Heart left ventricle (tissue), 13 donors: ENCODE data around the gene FAM184A.

Experiments
- CTCF ChIP-seq, 12 donors: fragments of 200-600 bp; sonication (generic) in 4 of 12; IDR thresholded peaks; one replicate each; pipeline versions ENCODE4 v1.5.0 to v1.8.0; 2018 to 2022; ENCODE audit warnings: antibody characterized with exemption in 12 of 12, mild to moderate bottlenecking in 5 of 12
- POLR2A ChIP-seq, 2 donors: fragments of 450-650 bp; IDR thresholded peaks; one replicate each; pipeline ENCODE4 v1.6.1; 2017; ENCODE audit warnings: antibody characterized with exemption in 2 of 2, mild to moderate bottlenecking in 2 of 2, moderate library complexity in 2 of 2
- donor health status: ischemic (EF 13 %, LVEDD 7.1; RV severe dilation, severe dysfunction).
- donor health status: DM: no; HTN: yes; CAD: no.
- donor health status: DM: no; HTN: no; CAD: no.
- donor health status: ischemic (EF 25% LVEDD 6.9; RV normal size, moderate dysfunction).
- donor health status: ischemic (EF 25% LVEDD 5.7; RV mildly dilated, moderate dysfunction).
- donor health status: ischemic (EF 35%, LVEDD 5.7; RV mildly dilated, moderate dysfunction).
- donor health status: nonischemic (EF 11% LVEDD 7.7; RV severe dilation, severe dysfunction).
- donor health status: DM: yes; HTN: yes; CAD: no.
- donor health status: PGD.
- donor health status: ischemic (EF 29% LVEDD 5.4; RV normal size, mild dysfunction).
- donor health status: nonischemic (EF 23%, LVEDD 6.1; RV moderate dilation, normal function).

- TF ChIP-seq CTCF (IDR thresholded peaks at IDR 0.05) (no peak), POLR2A (IDR thresholded peaks at IDR 0.05) (no peak)
Measured at GRCh38 chr6:119126826-119127225, 48.4 kb upstream of the FAM184A start.
